GM21447 (cell line): ENCODE measurements around the gene ACP2.

ENCODE experiments used
- ATAC-seq: cut with Tn5 transposase; IDR thresholded peaks from one replicate; pipeline ENCODE4 v1.9.1; 2021; ENCODE audit not compliant: unreplicated experiment

ACP2 gene

GRCh38 chr11:47269002-47269828 lies 20.6 kb upstream of the ACP2 start:
- peak; percentile 48 for ATAC-seq

- no peak for ATAC-seq
These were observed 19.9 kb upstream of the ACP2 start for GRCh38 chr11:47268448-47269001.

GRCh38 chr11:47267876-47268275 lies 19.3 kb upstream of the ACP2 start:
- no peak for ATAC-seq

DNA sequence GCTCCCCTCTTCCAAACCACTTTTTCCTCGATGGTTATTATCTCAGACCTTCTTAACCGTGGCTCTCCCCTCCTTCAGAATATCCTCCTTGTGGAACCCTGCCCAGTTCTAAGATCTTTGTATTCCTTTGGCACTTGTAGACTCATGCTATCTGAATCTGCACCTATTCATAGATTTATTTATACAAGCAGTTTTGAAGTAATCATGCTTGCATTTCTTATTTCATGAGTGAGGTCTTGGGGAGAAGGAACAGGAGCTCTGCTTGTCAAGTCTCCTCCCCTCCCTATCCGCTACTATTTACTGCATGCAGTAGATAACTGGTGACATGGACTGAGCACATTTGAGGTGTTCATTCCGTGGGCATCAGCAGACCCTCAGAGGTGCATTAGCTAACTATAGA lies 15.9 kb upstream of the ACP2 start:
- no peak for ATAC-seq

DNA sequence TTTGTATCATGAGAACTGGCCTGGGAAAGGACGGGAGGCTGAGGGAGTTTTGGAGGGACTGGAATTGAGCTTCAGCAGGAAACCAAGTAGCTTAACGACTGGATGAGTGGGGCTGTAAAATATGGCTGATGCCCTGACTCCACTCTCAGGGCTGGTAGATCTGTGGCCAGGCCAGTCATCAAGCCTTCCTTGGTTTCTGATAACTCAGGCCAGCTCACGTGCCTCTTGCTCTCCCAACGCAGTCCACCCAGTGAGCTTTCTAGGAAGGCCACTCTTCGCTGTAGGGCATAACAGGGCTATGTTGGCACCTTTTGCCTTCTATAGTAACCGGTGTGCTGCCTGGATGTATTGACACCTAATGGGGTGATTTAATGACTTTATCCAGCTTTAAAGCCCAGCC lies 15.5 kb upstream of the ACP2 start:
- no peak for ATAC-seq

GRCh38 chr11:47261291-47261800 lies 12.7 kb upstream of the ACP2 start:
- ATAC-seq, result no peak

DNA sequence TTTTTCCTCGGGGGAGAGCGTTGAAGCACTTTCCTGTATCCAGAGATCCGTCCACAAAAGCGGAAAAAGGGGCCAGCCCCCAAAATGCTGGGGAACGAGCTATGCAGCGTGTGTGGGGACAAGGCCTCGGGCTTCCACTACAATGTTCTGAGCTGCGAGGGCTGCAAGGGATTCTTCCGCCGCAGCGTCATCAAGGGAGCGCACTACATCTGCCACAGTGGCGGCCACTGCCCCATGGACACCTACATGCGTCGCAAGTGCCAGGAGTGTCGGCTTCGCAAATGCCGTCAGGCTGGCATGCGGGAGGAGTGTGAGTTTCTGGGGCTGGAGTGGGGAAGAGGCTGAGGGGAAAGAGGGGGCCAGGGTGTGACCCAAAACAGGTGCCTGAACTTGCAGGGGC lies 11.8 kb upstream of the ACP2 start:
- ATAC-seq, result no peak

GRCh38 chr11:47259232-47259977 lies 10.8 kb upstream of the ACP2 start:
- ATAC-seq, result peak; percentile 65

GRCh38 chr11:47258317-47258902 lies 9.8 kb upstream of the ACP2 start:
- no peak for ATAC-seq

GRCh38 chr11:47257517-47258316 lies 9.1 kb upstream of the ACP2 start, which contains the start of gene NR1H3:
Gene NR1H3 (plus strand): TSS chr11:47257996. CDS start chr11:47259217, 1,221 bp downstream.
- ATAC-seq, result no peak

- no peak for ATAC-seq
These were observed 8.5 kb upstream of the ACP2 start for GRCh38 chr11:47257177-47257516.

DNA sequence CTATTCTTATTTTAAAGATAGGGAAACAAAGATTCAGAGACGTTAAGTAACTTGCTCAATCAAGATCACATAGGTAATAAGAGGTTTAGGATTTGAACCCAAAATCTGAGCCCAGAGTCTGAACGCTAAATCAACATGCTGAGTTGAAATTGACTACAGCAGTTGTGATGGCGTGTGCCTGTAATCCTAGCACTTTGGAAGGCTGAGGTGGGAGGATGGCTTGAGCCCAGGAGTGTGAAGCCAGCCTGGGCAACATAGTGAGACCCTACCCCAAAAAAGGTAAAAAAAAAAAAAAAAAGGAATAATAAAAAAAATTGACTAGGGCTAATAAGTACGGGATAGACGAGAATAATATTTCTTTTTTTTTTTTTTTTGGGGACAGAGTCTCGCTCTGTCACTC lies 7.8 kb upstream of the ACP2 start:
- ATAC-seq, result no peak

GRCh38 chr11:47254386-47254785 lies 5.8 kb upstream of the ACP2 start:
- ATAC-seq, result no peak

- no peak for ATAC-seq
These were observed 5.0 kb upstream of the ACP2 start for GRCh38 chr11:47253660-47254059.

DNA sequence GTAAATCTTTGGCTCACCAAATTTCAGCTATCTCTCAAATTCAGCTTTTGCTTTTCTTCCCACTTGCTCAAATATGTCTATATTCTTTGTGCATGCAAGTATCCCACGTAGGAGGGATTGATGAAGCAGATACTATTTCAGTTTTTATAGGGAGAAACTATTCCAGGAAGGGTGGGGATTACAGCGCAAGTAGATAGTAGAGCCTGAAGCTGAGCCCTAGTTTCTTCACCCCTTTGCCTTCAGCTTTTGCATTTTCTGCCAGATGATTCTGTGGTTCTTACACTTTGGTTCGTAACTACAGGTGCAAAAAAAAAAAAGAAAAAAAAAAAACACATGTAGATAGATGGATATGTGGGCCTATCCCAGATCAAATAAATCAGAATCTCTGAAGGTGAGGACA lies 3.1 kb upstream of the ACP2 start:
- no peak for ATAC-seq

- ATAC-seq, result no peak
These were observed 733 bp upstream of the ACP2 start for GRCh38 chr11:47249378-47249715.

- ATAC-seq, result peak; percentile 39
These were observed 330 bp downstream of the ACP2 start for GRCh38 chr11:47248304-47248663.

DNA sequence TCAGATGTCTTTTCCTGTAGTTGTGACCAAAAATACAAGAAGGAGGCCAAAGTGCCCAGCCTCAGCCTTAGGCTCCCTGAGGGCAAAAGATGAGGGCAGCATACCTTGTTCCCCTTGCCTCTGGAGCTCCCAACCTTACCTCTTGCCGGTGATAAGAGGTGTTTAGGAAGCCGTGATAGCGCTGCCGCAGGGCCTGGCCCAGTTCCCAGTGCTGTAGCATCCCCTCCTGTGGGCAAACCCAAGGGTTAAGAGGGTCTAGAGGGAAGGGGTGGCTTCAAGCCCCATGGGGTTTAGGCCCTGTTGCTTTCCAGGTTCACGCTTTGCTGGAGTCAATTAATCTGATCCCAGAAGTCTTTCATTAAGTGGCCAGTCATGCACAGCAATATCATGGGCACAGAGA lies 1.1 kb downstream of the ACP2 start:
- no peak for ATAC-seq

DNA sequence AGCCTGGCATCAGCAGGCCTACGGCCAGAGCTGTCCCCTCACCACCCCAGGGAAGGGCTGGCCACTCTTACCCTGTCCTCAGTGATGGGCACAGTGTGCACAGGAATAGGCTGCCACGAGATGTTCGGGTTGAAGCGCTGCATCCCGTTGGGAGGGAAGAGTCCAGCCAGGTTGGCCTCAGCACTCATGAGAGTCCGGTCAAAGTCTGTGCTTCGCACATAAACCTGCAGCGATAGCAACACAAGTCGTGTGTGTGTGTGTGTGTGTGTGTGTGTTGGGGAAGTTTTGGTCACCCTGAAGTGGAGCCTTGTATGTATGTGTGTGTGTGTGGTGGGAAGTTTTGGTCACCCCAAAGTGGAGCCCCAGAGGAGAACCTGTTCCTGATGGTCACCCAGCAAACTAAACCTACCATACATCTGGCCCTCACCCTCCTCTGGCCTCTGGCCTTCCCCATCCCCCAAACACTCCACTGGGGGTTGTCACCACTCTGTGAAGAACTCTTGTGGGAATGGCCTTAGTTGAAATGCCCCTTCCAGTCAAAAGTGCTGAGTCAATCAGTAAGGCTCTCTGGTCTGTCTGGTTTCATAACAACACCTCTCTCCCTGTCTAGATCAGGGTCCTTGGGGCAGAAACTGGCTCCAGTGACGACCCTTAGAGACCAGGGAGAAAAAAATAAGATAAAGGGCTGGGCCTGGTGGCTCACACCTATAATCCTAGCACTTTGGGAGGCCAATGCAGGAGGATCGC lies 2.8 kb downstream of the ACP2 start:
- ATAC-seq, result no peak
